Testis (tissue), 2 donors: ENCODE data around the gene ADPRM.

Experiments
- CTCF ChIP-seq, 3 experiments: fragments of 450-650 bp in 2 of 3; fragments of 200-600 bp in 1 of 3; sonication (generic) in 1 of 3; IDR thresholded peaks; one replicate each; pipeline ENCODE4 v1.5.1; 2016 to 2019; ENCODE audit warnings: antibody characterized with exemption in 3 of 3, mild to moderate bottlenecking in 2 of 3, moderate library complexity in 1 of 3
- POLR2A ChIP-seq: fragments of 450-650 bp; IDR thresholded peaks from one replicate; pipeline ENCODE4 v1.6.1; 2017; ENCODE audit warnings: antibody characterized with exemption, mild to moderate bottlenecking, moderate library complexity

- TF ChIP-seq CTCF (IDR thresholded peaks at IDR 0.05) (no peak), POLR2A (no peak)
Observed at GRCh38 chr17:10750210-10750609, 52.8 kb downstream of the ADPRM start.
